NCI-H1436 (cell line): Measurements from ENCODE around the gene ARFIP2.

Experiments
- DNase-seq: peaks from one replicate; lab custom pipeline; 2025; lab: John Stamatoyannopoulos, UW

ARFIP2 gene

GRCh38 chr11:6482441-6482840, 1.3 kb upstream of the ARFIP2 start:
- no peak for DNase-seq

DNA sequence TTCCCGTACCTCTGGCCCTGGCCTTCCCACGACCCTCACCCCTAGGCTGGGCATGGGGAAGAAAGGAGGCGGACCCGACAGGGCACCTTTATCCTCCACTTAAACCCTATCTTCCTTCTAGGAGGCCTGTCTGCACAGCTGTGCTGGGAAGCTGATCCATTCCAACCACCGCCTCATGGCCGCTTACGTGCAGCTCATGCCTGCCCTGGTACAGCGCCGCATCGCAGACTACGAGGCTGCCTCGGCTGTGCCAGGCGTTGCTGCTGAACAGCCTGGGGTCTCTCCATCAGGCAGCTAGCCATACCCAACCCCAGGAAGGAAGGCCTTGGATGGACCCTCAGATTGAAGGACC, 769 bp upstream of the ARFIP2 start:
- no peak for DNase-seq

GRCh38 chr11:6480299-6480914, 724 bp downstream of the ARFIP2 start:
- no peak for DNase-seq

GRCh38 chr11:6476571-6476970, 4.6 kb downstream of the ARFIP2 start:
- no peak for DNase-seq

- DNase-seq = peak; percentile 49
Measured at GRCh38 chr11:6475936-6476335, 5.2 kb downstream of the ARFIP2 start.

- no peak for DNase-seq
Measured at GRCh38 chr11:6474806-6475500, 6.2 kb downstream of the ARFIP2 start.

DNA sequence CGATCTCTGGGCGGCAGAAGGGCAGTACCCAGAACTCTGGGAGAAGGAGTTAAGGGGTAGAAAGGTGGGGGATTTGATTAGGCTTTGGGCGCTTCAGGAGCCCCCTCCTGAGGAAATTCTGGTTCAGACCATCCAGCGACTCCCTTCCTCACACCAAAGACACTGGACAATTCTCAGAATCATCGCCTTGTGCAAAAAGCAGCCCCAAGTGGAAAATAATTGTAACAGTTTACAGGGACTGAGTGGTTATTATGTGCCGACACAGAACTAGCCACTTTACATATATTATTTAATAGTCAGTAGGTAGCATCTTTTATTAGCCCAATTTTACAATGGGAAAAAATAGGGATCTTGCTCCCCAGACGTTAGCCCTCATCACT, 6.7 kb downstream of the ARFIP2 start:
- DNase-seq = no peak

DNA sequence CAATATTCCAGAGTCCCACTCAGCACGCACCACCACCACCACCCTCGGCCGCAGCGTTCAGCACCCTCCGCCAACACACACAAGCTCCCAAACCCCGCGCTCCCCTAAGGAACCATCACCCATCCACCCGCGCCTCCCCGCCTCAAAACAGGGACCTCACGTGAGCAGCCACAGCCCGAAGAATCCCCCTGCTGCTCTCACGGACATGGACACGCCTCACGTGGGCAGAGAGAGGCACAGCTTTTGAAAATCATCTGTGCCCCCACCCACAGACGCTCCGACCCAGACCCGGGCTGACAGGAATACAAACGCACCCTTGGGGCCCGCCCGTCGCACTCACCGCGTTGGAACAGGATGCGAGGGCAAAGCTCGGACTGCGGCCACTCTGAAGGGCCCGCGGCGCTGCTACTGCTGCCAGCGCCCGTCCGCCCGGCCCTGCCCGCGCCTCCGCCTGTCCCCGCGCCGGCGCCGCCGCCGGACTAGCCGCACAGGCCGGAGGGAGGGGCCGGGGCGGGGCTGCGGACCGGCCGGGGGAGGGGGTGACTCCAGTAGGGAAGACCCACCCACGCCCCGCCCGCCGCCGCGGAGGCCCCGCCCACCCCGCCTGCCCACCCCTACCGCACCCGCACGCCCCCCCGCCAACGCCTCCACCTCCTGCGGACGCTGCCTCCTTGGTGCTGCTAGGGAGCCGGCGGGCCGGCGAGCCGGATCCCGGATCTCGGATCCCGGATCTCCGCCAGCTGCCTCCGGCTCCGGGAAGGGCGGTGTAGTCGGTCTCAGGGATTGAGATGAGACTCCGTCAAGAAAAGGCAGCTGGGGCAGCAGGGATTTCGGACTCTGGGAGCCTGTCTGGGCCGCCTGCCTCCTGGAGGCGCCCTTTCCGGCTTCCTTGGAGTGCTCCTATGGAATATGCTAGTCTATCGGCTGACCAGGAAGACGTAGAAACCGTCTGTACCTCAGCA, 7.4 kb downstream of the ARFIP2 start, which contains the start of gene TRIM3:
Gene TRIM3 (minus strand): TSS at position 491 of the 962 bp plus-strand sequence. CDS start 8,246 bp downstream, outside the sequence.
- peak; percentile 81 for DNase-seq

DNA sequence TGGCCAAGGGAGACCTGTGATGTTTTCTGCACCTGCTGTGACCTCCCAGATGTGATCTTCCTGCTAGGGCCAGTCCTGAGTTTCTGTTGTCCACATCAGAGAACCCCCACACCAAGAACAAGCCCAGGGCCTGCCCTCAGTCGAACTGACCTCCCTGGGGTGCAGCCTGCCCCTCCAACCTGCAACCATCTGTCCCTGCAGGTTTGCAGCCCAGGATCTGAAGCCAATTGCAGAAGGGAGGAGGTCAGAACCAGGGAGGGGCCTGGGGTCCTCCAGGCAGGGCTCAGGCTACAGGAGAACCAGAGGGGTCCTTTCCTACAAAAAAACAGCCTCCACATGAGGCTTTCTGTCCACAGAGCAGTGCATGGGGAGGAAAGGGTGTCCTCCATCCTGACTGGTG, 8.2 kb downstream of the ARFIP2 start:
- no peak for DNase-seq

DNA sequence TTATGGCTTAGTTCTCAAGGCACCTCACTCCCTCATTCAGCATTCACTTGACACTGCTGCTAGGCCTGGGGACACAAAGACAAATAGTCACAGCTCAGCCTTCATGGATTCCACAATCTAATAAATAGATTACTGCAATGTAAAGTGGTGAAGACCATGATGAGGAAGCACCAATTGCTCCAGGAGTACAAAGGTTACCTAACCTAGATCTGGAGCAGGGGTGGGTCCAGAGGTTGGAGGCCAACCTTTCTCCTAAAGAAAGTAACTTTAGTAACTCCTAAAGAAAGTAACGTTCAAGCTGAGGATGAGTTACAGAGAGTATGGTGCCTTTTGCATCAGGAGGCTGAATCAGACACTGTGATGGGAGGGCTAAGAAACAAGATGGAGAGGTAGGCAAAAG, 11.5 kb downstream of the ARFIP2 start:
- DNase-seq = no peak

DNA sequence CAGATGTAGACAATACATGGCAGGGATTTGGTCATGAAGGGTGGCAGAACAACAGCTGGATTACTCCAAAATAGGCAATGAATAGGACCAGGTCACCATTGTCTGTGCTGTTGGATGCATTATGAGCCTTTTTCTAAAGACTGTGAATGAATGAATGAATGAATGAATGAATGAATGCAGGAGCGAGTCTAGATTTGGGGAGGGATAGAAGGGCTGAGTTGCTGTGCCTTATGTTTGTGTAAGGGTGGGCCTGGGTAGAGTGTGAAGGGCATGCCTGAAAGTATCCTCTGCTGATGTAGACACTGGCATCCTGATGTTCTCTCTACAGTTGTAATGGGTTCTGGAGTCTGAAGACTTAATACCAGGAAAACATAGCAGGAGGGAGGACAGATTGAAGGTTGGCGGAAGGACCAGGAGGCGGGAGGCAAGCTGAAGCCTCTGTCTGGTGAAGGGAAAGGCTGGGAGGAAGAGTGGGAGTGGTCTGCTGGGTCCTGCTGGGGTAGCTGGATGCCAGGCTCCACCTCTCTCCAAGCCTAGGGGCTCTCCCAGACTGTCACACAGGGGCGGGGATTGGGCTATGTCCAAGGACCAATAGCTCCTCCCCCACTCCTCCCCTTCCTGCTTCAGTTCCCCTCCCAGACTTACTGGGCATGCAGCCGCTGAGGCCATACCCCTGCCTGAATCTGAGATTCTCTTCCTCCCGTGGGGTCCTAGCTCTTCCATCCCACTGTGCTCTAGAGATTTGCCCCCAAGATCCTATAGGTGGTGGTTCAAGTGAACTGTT, 12.2 kb downstream of the ARFIP2 start:
- DNase-seq = peak; percentile 92

DNA sequence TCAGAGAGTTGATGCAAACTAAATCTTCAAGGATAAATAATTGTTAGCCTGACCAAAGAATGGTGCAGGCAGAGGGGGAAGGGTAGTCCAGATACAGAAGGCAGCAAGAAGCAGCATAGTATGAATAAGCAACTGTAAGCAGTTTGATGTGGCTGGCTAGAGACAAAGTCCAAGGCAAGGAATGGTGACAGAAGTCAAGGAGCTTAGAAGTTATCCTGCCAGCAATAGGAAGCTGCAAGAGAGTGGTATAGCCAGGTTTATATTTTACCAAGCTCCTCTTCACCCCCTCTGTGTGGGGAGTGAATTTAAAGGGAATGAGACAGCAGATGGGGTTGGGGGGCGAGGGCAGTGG, 22.1 kb downstream of the ARFIP2 start:
- DNase-seq = no peak

- DNase-seq = no peak
Measured at GRCh38 chr11:6458352-6459098, 22.6 kb downstream of the ARFIP2 start.

DNA sequence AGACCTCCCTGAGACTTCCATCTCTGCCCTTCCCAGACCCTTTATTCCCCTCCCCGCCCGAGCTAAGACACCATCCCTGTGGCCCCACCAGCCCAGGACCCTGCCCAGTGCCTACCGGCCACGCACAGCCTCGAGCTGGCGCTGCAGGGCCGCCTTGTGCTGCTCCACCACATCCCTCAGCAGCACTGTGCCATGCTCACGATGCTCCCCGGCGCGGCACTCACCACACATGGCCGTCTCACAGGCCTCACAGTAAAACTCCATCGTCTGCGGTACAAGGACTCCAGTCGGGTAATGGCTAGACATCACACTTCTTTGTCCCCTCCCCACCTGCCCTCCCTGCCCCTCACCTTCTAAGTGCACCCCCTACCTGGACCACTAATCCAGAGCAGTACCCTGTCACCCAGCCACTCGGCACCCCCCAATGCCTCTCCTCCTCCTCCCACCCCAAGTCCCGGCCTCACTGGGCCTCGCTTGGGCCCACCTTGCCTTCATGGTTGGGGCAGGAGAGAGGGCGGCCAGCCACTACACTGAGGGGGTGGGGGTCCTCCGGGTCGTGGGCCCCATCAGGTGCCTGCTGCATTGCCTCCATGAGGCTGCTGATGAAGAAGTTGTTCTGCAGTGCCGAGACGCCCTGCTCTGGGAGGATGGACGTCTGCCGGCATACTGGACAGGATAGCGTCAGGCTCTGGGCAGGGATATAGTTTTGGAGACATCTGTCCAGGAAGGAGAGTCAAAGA, 23.4 kb downstream of the ARFIP2 start:
- DNase-seq = no peak

- DNase-seq = no peak
Measured at GRCh38 chr11:6456361-6457073, 24.6 kb downstream of the ARFIP2 start.

DNA sequence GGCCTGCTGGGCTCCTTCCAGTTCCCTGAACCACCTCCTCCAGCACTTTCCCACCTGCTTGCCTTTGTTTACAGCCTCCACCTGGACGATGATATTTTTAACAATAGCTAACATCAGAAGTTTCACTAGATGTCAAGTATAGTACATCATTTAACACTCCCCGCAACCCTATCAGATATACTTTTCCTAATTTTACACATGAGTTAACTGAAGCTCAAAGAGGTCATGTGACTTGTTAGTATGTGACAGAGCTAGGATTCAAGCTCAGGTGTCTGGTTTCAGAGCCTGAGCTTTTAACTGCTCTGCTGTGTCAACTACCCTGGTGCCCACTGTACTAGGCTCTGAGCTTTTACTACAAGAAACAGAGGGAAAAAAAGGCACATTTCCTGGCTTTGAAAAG, 26.1 kb downstream of the ARFIP2 start:
- DNase-seq = no peak

- DNase-seq = no peak
Measured at GRCh38 chr11:6453152-6453551, 28.0 kb downstream of the ARFIP2 start.

- DNase-seq = no peak
Measured at GRCh38 chr11:6452219-6452618, 28.9 kb downstream of the ARFIP2 start.

DNA sequence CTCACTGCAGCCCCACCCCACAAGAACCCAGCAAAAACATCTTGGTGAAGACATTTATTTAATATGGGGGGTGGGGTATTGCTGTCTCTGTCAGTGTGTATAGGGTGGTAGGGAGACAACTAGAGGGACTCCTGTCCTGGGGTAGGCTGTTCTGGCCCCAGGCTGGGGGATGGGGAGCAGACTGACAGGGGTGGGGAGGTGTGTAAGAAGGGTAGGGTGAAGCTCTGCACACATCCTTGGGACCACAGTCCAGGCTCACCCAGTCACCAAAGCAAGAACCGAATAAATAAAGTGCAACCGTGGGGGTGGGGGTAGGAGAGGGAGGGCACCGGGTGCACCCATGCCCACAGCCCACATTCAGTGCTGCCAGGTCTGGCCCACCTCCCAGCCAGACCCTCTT, 32.6 kb downstream of the ARFIP2 start:
- no peak for DNase-seq
